ENCODE data around the gene MID1.

Gene MID1

DNA sequence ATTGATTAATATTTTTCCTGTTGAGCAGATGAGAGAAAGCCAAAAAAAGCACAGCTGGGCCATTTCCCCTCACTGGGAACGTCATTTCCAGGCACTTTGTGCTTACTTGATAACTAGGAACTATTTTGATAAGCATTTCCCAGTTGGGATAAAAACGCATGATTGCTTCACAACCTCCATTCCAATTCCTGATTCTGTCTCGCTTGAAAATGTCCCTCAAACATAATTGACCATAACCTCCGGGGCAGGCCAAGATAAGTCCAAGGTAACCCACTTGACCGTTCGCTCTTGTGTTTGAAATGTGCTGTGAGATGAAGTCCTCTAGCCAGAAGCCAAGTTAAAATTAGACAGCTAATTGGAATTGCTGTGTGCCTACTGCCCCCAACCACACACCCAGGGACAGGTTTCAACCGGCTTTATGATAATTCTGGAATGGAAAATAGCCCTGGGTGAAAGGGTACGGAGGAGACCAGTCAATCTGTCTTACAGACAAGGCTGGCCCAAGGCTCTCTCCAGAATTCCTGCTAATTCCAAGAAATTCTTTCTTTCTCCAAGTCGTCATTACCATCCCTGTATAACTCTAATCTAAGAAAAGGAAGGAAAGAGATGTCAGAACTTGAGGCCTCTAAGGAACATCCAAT, 137.1 kb downstream of the MID1 start:
- no peak for DNase-seq

DNA sequence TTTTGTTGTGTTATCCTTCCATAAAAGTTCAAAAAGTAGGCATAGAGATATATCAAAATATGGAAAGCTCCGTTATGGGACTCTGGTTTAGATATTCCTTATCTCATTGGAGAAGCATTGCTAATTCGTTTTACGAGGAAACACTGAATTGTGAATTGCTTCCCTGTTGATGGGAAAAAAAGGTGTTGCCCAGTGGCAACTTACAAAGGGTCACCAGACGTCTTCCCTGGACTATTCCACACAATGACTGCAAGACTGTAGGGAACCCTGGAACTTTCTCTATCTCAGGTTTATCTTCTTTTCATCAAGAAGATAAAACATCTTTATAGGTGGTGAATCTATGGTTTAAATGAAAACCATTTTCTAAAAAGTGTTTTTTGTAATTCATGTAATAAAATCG, 137.7 kb downstream of the MID1 start:
- DNase-seq, result no peak

DNA sequence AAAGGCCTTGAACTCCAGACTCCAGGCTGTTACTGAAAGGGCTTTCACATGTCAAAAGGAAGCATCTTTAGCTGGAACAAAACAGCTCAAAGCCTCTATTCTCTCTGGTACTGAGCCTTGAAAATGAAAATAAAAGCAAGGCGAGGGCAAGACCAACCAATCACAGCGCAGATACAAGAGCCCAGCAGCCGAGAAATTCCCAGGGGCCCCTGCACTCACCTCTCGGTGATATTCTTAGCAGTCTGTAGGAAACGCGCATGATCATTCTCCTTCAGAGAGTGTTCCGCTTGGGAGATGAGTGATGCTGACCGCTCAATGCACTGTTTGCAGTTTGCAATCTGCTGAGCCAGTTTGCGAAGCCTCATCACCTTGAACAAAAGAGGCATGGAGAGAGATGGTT, 138.1 kb downstream of the MID1 start:
- DNase-seq, result no peak

DNA sequence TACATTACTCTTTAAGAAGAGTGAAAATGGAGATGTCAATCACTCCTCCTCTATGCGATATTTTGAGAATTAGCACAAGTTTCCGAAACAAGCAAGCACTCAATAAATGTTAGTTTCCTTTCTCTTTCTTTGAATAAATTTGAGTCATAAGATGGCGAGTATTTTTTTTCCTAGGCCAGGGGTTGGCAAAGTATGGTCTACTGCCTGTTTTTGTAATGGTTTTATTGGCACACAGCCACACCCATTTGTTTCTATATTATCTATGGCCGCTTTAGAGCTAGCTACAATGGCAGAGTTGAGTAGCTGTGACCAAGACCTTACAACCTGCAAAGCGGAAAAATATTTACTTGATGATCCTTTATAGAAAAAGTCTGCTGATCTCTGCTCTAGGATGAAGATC, 139.5 kb downstream of the MID1 start:
- DNase-seq, result no peak

DNA sequence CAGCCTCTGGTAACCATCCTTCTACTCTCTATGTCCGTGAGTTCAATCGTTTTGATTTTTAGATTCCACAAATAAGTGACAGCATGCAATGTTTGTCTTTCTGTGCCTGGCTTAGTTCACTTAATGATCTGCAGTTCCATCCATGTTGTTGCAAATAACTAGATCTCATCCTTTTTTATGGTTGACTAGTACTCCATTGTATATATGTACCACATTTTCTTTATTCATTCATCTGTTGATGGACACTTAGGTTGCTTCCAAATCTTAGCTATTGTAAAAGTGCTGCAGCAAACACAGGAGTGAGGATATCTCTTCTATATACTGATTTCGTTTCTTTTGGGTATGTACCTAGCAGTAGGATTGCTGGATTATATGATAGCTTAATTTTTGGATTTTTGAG, 140.9 kb downstream of the MID1 start:
- DNase-seq, result no peak

DNA sequence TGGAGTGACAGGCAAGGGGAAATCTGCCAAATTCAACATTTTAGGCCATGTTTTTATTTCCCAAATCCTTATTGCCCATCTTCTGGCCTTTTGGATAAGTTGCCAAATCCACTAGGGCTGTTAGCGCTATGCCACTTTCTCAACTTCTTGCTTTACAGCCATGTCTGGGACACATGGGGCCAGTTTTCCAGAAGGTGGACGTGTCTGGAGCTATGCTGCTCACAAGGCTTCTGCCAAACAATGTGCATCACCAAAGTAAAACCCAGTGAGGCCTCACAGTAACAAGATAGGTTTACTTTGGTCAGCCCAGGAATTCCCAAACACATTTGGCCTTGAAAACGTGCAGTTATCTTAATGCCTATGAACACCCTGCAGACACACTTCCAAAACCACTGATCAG, 142.9 kb downstream of the MID1 start:
- DNase-seq, result no peak

DNA sequence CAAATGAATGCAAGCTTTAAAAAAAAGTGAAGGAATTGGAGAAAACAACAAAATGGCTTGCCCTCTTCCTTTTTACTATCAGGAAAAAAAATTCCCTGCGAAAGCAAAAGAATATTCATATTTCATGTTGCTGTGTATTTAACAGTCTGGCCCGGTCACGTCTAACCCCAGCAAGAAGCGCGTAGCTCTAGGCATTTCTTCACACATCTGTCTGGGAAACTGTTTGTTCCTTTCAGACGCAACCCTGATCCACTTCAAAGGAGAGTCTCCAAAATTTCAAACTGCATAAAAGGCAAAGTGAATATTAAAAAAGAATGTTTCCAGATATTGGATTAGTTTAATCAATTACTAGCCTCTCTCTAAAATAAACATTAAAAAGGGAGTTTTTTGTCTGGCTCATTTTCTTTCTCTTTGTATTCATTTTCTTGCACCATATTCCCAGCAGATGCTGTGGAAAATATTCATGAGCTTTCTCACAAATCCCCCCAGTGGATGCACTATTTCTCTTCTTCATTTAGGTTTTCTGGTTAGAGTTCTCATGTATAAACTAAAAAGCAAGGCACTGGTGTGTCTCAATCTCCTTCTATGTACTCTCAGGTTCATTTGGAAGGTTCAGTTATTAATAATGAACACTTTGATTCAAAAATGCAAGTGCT, 145.3 kb downstream of the MID1 start:
- no peak for DNase-seq

DNA sequence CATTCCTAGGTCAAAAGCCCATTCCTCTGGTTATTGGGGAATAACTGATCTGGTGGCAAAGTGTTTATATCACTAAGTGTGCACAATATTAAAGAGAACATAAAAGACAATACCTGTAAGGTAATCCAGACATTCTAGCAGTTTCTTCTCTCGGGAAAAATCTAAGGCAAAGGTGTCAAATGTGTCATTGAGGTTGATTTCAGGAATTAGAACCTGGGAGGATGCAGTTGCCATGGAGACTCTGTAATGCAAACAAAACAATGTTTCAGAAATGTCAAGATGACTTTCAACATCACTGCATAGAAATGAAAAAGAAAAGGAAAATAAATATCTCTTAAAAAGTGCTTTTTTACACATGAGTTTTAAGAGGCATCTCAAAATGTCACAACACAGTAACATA, 145.9 kb downstream of the MID1 start:
- DNase-seq, result no peak

DNA sequence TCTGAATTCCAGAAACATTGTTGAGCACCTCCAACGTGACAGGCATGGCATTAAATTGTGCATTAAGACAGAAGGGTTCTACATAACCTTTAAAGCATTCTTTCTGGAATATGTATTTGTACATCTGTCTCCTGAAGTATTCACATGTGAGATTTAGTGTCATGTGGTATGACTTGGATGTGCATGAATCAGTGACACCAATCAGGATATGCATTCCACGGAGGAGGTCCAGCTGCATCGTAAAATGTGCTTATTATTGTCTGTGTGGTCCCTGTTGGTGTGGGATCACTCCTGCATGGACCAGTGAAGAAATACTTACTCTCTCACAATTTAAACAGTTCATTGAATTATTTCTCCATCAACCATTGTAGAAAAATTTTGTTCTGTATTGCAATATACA, 149.0 kb downstream of the MID1 start:
- DNase-seq, result no peak

DNA sequence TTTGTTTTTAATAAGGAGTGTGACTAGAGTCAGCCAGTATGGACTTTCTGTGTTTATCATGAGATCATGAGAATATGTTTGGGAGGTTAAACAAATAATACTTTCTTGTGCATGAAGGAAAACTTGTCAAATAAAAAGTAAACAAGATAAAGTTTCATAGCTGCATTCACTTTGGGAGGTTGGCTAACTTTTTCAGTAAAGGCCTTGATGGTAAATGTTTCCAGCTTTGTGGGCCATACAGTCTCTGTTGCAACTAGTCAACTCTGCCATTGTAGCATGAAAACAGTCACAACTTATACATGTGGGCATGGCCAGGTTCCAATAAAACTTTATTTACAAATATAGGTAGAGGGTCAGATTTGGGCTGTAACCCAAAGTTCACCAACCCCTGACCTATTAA, 150.4 kb downstream of the MID1 start:
- no peak for DNase-seq

DNA sequence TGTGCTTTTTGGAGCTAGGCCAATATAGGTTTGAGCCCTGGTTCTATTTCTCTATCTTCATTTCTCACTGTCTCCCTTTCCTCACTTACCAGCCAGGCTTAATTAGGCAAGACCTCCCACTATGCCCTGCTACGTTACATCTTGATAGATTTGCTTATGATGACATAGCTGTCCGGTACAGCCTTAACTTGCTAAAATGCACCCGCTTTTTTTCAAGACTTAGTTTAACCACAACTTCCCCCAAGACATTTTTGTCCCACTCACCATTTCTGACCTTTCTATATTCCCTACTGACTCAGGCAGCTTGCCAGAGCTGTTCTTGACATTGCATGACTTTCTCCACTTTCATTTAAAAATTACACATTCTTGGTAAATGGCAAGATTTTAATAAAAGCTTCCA, 152.6 kb downstream of the MID1 start:
- no peak for DNase-seq

DNA sequence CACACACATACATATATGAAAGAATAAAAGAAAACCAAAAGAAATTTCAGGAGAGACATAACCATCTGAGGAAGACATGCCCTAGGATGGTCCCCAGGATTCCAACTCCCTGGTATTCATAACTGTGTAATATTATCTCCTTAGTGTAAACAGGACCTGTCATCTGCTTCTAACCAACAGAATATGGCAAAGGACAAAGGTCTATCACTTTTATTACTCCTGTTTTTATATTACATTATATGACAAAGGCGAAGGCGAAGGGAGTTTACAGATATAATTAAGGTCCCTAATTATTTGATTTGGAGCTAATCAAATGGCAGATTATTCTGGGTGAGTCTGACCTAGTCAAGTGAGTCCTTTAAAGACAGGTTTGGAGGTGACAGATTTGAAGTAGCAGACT, 155.1 kb downstream of the MID1 start:
- DNase-seq, result no peak

DNA sequence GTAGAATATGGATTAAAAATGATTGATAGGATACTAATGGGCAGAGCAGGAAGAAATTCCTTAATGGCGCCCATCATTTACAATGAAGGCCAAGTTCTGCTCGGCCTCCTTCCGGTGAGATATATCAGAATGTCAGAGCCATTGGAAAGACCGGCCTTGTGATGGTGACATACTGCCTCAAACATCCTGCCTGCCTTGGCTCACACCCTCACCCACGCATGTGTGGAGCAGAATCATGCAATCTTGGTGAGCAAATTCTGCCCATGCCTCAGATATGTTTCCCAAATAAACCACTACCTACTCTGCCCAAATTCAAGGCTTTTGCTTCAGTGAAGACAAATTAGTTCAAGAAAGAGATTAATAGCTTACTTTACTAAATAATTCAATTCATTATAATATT, 163.3 kb downstream of the MID1 start:
- DNase-seq, result no peak

DNA sequence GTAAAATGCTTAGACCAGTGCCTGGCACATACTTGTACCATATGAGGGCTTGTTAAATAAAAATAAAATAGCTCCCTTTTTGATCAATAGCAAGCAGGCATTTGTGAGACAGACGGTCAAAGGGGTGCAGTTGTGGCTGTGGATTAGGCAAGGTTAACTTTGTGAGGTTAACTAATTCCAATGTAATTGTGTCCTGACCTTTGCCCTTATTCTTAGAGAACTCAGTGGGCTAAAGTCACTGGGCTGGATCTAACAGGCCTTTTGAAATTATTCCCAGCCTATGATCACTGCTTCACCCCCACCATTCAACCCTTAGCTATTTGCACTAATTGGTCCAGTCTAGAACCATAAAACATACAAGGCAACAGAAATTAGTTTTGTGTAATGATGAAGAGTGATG, 166.4 kb downstream of the MID1 start:
- no peak for DNase-seq

DNA sequence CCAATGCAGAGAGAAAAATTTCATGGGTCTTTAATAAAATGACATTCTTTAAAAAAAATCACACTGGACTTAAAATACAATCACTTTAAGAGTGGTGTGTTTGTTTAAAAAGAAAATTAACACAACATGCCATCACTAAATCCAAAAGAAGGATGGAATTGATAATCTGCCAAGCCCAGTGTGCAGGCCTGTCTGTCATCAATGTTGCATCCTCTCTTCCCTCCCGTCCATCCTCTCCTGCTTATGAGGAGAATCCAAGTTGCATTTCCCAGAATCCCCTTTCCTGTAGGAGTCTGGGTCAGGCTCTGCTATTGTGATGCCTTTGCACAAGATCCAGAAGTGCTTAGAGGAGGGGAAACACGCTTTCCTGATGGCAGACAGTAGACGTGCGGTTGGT, 169.4 kb downstream of the MID1 start:
- no peak for DNase-seq

DNA sequence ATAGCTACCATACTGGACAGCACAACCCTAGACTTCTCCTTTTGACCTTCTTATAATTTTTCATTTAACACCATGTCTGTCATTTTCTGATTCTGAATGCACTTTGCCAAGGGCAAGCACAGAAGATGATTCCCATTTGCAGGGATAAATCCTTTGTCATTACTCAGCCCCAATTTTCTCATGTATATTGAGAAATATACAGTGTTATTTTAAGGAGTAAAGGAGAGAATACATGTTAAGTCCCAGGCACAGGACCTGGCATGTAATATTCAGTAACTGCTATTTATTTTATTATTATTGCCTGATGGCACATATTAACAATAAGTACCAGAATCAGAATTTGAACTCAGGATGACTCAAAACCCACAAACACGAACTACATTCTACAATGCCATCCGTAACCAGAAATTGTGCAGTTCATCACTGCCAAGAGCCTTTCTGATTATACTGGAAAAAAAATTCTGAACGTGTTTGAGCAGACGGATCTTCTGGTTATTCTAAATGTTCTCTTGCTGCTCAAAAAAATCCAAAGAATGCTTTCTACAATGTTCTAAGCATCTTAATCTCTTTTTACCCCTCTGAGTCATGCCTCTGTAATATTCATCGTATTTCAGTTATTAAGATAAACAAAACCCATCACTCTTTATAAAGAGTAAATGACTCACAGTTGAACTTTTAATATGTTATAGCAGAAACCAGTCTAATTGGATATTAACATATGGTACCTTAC, 170.0 kb downstream of the MID1 start:
- no peak for DNase-seq

DNA sequence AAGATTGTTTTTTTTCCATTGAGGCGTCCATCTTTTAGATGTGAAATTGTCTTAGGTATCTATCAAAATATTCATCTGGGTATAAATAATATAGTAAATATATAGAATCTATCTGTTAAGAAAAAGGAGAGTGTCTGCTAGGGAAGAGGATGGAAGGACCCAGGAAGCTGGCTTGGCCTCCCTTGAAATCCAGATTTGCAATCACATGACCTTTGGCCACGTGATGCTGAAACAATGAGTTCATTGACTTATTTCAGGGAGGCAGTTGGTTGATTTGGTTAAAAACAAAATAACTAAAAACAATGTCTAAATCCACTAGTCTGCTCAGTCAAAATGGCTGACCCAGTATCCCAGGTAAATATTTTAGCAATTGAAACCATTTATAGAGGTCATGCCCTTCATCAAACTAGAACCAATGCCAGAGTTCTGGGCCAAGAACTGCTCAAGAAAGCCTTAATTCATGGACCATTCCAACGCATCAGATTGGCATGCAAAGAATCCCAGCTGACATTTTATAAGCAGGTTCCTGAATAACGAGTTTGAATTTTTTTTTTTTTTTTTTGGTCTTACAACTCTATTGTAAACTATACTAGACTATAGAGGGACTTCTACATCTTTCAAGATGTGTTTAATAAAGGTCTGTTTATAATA, 172.7 kb downstream of the MID1 start:
- no peak for DNase-seq

DNA sequence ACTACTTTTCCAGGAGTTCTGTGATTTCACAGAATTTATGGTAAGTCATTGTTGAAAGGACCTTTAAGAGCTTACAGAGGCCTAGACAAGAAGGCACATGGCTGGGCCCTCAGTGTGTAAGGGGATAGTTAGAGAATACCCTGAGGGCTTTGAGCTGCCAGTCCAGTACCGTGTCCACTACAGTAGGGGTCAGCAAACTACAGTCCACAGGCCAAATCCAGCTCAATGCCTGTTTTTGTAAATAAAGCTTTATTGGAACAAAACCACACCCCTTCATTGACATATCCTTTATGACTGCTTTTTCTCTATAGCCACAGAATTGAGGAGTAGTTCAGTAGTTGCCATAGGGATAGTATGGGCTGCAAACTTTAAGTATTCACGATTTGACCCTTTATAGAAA, 176.2 kb downstream of the MID1 start:
- no peak for DNase-seq

DNA sequence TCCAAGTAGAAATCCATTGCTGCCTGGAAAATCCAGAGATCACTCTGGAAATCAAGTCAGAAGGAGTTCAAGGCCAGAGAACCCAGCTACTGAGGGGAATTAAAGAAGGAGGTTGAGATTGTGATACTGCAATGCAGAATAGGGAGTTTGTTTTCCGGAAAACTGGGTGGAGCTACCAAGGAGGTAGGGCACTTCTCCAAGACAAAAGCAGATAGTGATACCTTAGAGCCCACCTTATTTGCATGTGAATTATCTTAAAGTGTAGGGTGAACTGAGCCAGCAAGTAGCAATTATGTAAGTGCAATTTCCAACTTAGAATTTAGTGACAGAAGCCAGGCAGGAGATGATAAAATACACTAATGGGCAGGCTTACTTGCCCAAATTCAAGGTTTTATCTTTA, 178.9 kb downstream of the MID1 start:
- DNase-seq, result no peak

DNA sequence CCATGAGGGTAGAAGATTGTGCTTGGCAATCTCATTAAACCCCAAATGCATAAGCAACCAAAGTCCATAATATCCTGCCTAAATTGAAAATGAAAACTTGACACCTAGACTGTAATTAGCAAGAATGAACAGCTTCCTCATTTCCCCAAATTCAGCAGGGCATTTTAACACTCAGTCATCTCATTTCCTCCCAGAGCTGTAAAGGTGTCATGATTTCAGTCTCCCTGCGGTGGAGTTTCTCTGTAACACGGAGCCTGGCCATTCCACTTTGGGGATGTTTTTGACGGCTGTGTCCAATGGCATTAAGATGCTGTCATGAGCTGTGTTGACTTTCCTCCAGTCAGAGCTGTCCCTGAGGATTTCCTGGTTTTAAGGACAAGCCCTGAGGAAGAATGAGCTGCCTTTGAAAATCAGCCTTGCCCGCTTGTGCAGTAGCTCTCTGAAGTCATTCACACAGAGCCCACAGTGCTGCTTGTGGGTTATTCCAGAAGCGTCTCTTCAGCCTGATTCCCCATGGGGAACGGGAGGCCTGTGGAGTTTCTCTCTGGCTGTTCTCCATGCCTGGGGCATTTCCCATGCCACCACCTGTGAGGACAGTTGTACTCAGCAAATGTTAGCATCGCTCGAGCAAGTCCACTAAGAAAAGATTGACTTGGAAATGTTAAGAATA, 187.0 kb downstream of the MID1 start:
- no peak for DNase-seq

DNA sequence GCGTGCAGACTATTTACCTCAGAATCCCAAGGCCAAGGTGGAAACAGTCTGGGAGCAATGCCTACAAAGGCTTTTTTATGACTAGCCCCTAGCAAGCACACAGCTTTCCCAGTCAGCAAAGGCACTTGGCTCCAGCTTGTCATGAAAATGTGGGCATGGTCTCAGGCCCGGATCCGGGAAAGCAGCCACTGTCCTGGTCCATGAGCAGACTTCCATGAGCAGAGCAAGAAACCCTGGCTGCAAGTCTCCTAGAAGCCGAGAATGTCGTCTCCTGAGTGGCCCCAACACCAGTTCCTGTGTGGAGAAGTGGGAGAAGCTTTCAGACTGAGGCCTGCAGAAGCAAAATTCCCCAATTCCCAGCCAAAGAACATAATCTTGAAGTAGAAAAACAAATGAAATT, 190.5 kb downstream of the MID1 start:
- DNase-seq, result no peak

DNA sequence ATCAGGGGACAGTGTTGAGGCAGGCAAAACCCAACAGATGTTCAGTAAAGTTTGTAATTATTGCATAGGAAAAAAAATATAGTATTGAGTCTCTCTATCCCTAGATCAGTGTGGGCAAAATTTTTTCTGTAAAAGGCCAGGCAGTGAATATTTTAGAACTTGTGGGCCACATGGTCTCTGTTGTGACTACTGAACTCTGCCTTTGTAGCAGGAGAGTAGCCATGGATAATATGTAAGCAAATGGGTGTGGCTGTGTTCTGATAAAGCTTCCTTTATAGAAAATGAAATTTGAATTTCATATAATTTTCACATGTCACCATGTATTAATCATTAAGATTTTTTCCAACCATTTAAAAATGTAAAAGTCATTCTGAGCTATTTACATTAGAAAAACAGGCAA, 193.1 kb downstream of the MID1 start:
- DNase-seq, result no peak

DNA sequence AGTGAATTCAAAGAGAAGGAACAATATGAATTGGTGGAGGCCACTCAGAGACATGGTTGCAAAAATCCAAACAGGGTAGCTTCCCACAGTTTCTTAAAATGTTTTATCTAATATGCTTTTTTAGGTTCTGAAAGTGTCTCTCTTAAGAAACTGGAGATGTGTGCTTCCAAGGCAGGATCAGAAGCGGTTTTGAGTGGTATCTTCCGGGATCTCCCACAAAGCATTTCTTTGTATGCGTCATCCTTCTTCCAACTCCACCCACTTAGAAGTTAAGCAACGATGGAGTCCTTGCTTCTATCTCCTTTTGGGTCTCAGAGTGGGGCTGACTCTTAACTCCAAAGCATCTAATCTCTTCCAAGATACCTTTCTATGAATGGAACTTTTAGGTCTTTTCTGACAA, 196.7 kb downstream of the MID1 start:
- DNase-seq, result no peak

DNA sequence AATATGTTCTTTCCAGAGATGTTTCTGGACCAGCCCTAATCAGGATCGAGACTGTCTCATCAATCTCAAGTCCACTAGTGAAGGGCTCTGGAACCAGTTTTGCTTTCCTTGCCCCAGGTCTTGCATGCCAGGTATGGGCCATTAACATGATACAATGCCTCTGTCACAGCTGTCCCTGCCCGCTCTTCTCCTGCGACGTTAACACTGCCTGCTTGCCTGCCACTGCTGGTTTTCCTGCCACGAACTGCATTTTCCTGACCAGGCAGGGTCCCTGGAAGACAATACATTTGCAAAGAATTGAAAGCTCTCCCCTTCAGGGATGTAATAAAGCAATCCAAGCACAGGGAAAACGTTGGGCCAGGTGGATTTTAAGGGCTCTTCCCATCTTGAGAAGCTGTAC, 200.3 kb downstream of the MID1 start:
- no peak for DNase-seq

Data from stimulated activated CD8-positive, alpha-beta memory T cell treated with anti-CD3 and anti-CD28 coated beads, Interleukin-4, amount 100 ng/mL, for 48 hours (primary cell).